Measurements from ENCODE around the gene KCNIP4. TPM values are rescaled to one million over a fixed set of nuclear protein-coding genes. Genes with fewer than 3 reads are reported as not detected.

Gene KCNIP4
- total and polyA plus RNA-seq, 2 of the 8 experiments (the other 6 are each of a cell fraction or from before 2014, with no cell fraction given): 0.06 TPM; not detected in 1

DNA sequence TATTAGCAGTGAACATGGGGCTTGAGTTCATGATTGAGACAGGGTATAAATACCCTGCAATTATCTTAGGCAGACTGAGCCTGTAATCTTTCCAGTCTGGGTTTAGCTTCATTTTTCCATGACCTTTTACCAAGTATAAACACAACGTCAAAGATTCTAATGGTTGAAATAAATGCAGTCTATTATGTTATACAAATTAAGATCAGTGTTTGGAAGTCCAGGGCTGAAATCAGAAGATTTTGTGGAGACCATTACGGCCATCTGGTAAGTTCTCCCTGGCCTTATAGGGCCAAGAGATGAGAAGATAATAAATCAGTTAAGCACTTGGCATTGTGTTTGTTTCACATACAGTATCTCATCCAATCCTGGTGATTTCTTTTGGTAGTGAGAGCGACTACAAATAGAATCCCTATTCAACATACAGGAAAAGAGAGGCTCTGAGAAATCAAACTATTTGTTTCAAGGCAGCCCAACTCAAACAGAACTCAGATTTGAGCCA lies 822.5 kb downstream of the KCNIP4 start (continued):
- TF ChIP-seq CTBP2 (IDR thresholded peaks at IDR 0.05; ENCODE audit: borderline replicate concordance, insufficient read depth, insufficient read length, low read length) (no peak), EGR1 (IDR thresholded peaks at IDR 0.05; ENCODE audit: borderline replicate concordance, low read depth, low read length) (no peak), GABPA (IDR thresholded peaks at IDR 0.05; ENCODE audit: borderline replicate concordance, insufficient read depth, low read length) (no peak), SAP30 (IDR thresholded peaks at IDR 0.05; ENCODE audit: insufficient read depth, insufficient replicate concordance, low read length) (no peak)

All from H1 (cell line).